HEK293 (cell line): ENCODE results near the gene MAGEC3.

ENCODE experiments used
- CTCF ChIA-PET: fragments of 350-600 bp; formaldehyde crosslinking; extraction: SDS; loops from one replicate; lab custom pipeline; 2021; ENCODE audit warnings: antibody characterized with exemption; lab: Yijun Ruan, JAX
- POLR2A ChIA-PET: fragments of 300-600 bp; formaldehyde crosslinking; extraction: SDS; loops from one replicate; lab custom pipeline; 2020; ENCODE audit warnings: antibody characterized with exemption, inconsistent platforms; lab: Yijun Ruan, JAX
- H3K27ac ChIP-seq: fragments of 200-500 bp; sonication (Bioruptor generic); 2 replicates; pipeline ENCODE4 v1.5.1; 2014; ENCODE audit warnings: low read depth, low read length, control low read depth, inconsistent platforms; ENCODE audit errors: extremely low read depth
- H3K36me3 ChIP-seq, 2 experiments: fragments of 200-500 bp in 1 of 2; sonication (Bioruptor generic) in 1 of 2; 1 replicate in 1 of 2; 2 replicates in 1 of 2; pipeline ENCODE4 v1.5.1; 2014 to 2017; ENCODE audit warnings: inconsistent platforms in 2 of 2, low read length in 2 of 2; ENCODE audit not compliant: control insufficient read depth in 2 of 2, insufficient read depth in 1 of 2
- H3K4me1 ChIP-seq: fragments of 200-500 bp; sonication (Bioruptor generic); 2 replicates; pipeline ENCODE4 v1.5.1; 2014; ENCODE audit warnings: mild to moderate bottlenecking, low read length, inconsistent platforms; ENCODE audit not compliant: control insufficient read depth, insufficient read depth
- H3K4me3 ChIP-seq: 2 replicates; pipeline ENCODE4 v1.5.1; 2011; ENCODE audit warnings: low read depth, mild to moderate bottlenecking, control low read depth, low read length, moderate library complexity
- H3K9me3 ChIP-seq: fragments of 200-500 bp; sonication (Bioruptor generic); 2 replicates; pipeline ENCODE4 v1.5.1; 2014; ENCODE audit warnings: low read depth, low read length, inconsistent platforms; ENCODE audit not compliant: control insufficient read depth, insufficient read depth
- SP7 ChIP-seq: fragments of 450-650 bp; formaldehyde crosslinking; IDR thresholded peaks from 2 replicates; pipeline ENCODE4 v1.5.1; 2016; ENCODE audit warnings: missing biosample characterization, missing genetic modification characterization
- ZBTB11 ChIP-seq: fragments of 450-650 bp; formaldehyde crosslinking; conservative IDR thresholded peaks from 2 replicates; pipeline ENCODE4 v1.5.1; 2016; ENCODE audit warnings: low read depth, missing biosample characterization, missing genetic modification characterization
- ZBTB8A ChIP-seq: fragments of 450-650 bp; formaldehyde crosslinking; IDR thresholded peaks from 2 replicates; pipeline ENCODE4 v1.5.1; 2016; ENCODE audit warnings: missing biosample characterization, missing genetic modification characterization
- ZNF140 ChIP-seq: fragments of 450-650 bp; formaldehyde crosslinking; IDR thresholded peaks from 2 replicates; pipeline ENCODE4 v1.5.1; 2016; ENCODE audit warnings: missing biosample characterization, missing genetic modification characterization
- ZNF175 ChIP-seq: fragments of 450-650 bp; formaldehyde crosslinking; IDR thresholded peaks from 2 replicates; pipeline ENCODE4 v1.5.1; 2016; ENCODE audit warnings: missing biosample characterization, missing genetic modification characterization
- ZNF202 ChIP-seq: fragments of 450-650 bp; formaldehyde crosslinking; IDR thresholded peaks from 2 replicates; pipeline ENCODE4 v1.5.1; 2016; ENCODE audit warnings: missing biosample characterization, missing genetic modification characterization, borderline replicate concordance
- ZNF350 ChIP-seq: fragments of 450-650 bp; formaldehyde crosslinking; IDR thresholded peaks from 2 replicates; pipeline ENCODE4 v1.5.0; 2017; ENCODE audit warnings: missing biosample characterization, mild to moderate bottlenecking, missing genetic modification characterization
- ZNF394 ChIP-seq: fragments of 450-650 bp; formaldehyde crosslinking; IDR thresholded peaks from 2 replicates; pipeline ENCODE4 v1.5.1; 2016; ENCODE audit warnings: missing biosample characterization, missing genetic modification characterization, mild to moderate bottlenecking, moderate library complexity, borderline replicate concordance
- ZNF416 ChIP-seq: fragments of 450-650 bp; formaldehyde crosslinking; IDR thresholded peaks from 2 replicates; pipeline ENCODE4 v1.5.1; 2016; ENCODE audit warnings: missing biosample characterization, missing genetic modification characterization
- ZNF426 ChIP-seq: fragments of 450-650 bp; formaldehyde crosslinking; IDR thresholded peaks from 2 replicates; pipeline ENCODE4 v1.5.1; 2017; ENCODE audit warnings: missing biosample characterization, missing genetic modification characterization, mild to moderate bottlenecking, inconsistent platforms, moderate library complexity
- ZNF510 ChIP-seq: fragments of 450-650 bp; formaldehyde crosslinking; IDR thresholded peaks from 2 replicates; pipeline ENCODE4 v1.5.1; 2018; ENCODE audit warnings: mild to moderate bottlenecking, missing genetic modification characterization, missing biosample characterization; ENCODE audit not compliant: insufficient replicate concordance
- ZNF518A ChIP-seq: fragments of 450-650 bp; formaldehyde crosslinking; conservative IDR thresholded peaks from 2 replicates; pipeline ENCODE4 v1.5.1; 2016; ENCODE audit warnings: low read depth, missing biosample characterization, missing genetic modification characterization
- ZNF521 ChIP-seq: fragments of 450-650 bp; formaldehyde crosslinking; IDR thresholded peaks from 2 replicates; pipeline ENCODE4 v1.5.1; 2017; ENCODE audit warnings: missing biosample characterization, mild to moderate bottlenecking, missing genetic modification characterization
- ZNF555 ChIP-seq: fragments of 450-650 bp; formaldehyde crosslinking; conservative IDR thresholded peaks from 2 replicates; pipeline ENCODE4 v1.5.1; 2017; ENCODE audit warnings: missing biosample characterization, mild to moderate bottlenecking, missing genetic modification characterization, inconsistent platforms
- ZNF610 ChIP-seq: fragments of 450-650 bp; formaldehyde crosslinking; IDR thresholded peaks from 2 replicates; pipeline ENCODE4 v1.5.1; 2016; ENCODE audit warnings: missing biosample characterization, missing genetic modification characterization, borderline replicate concordance
- ZNF623 ChIP-seq: fragments of 450-650 bp; formaldehyde crosslinking; IDR thresholded peaks from 2 replicates; pipeline ENCODE4 v1.5.1; 2016; ENCODE audit warnings: missing biosample characterization, missing genetic modification characterization
- ZNF654 ChIP-seq: fragments of 450-650 bp; formaldehyde crosslinking; IDR thresholded peaks from 2 replicates; pipeline ENCODE4 v1.5.1; 2016; ENCODE audit warnings: low read depth, missing biosample characterization, missing genetic modification characterization
- ZNF76 ChIP-seq: fragments of 450-650 bp; formaldehyde crosslinking; IDR thresholded peaks from 2 replicates; pipeline ENCODE4; 2016; ENCODE audit warnings: low read depth, missing biosample characterization, missing genetic modification characterization, borderline replicate concordance
- ZNF792 ChIP-seq: fragments of 450-650 bp; formaldehyde crosslinking; IDR thresholded peaks from 2 replicates; pipeline ENCODE4 v1.5.1; 2016; ENCODE audit warnings: missing biosample characterization, missing genetic modification characterization
- TF ChIP-seq, protein P1 (sequence below): fragments of 450-650 bp; formaldehyde crosslinking; IDR thresholded peaks from 2 replicates; pipeline ENCODE4 v1.5.1; 2016; ENCODE audit warnings: missing biosample characterization, missing genetic modification characterization, borderline replicate concordance
- TF ChIP-seq, protein P2 (sequence below): fragments of 450-650 bp; formaldehyde crosslinking; IDR thresholded peaks from 2 replicates; pipeline ENCODE4 v1.5.1; 2016; ENCODE audit warnings: missing biosample characterization, missing genetic modification characterization
- TF ChIP-seq, protein P3 (sequence below): fragments of 450-650 bp; formaldehyde crosslinking; IDR thresholded peaks from 2 replicates; pipeline ENCODE4 v1.5.1; 2016; ENCODE audit warnings: missing biosample characterization, missing genetic modification characterization

Gene MAGEC3

GRCh38 chrX:141947350-141947749 lies 109.2 kb downstream of the MAGEC3 start:
- no peaks in the 10 kb centered on the region for H3K4me1 ChIP-seq
- no peak for TF ChIP-seq ZNF610 (tag by site-specific recombination)
- TF ChIP-seq, protein P1, sequence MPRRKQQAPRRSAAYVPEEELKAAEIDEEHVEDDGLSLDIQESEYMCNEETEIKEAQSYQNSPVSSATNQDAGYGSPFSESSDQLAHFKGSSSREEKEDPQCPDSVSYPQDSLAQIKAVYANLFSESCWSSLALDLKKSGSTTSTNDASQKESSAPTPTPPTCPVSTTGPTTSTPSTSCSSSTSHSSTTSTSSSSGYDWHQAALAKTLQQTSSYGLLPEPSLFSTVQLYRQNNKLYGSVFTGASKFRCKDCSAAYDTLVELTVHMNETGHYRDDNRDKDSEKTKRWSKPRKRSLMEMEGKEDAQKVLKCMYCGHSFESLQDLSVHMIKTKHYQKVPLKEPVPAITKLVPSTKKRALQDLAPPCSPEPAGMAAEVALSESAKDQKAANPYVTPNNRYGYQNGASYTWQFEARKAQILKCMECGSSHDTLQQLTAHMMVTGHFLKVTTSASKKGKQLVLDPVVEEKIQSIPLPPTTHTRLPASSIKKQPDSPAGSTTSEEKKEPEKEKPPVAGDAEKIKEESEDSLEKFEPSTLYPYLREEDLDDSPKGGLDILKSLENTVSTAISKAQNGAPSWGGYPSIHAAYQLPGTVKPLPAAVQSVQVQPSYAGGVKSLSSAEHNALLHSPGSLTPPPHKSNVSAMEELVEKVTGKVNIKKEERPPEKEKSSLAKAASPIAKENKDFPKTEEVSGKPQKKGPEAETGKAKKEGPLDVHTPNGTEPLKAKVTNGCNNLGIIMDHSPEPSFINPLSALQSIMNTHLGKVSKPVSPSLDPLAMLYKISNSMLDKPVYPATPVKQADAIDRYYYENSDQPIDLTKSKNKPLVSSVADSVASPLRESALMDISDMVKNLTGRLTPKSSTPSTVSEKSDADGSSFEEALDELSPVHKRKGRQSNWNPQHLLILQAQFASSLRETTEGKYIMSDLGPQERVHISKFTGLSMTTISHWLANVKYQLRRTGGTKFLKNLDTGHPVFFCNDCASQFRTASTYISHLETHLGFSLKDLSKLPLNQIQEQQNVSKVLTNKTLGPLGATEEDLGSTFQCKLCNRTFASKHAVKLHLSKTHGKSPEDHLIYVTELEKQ = no peak
- peak; percentile 41; the same call in 1 of the 2 replicates for TF ChIP-seq ZNF623 (tag by site-specific recombination)
- no peak for TF ChIP-seq SP7 (tag by site-specific recombination)
- no peak for TF ChIP-seq ZNF792
- TF ChIP-seq ZNF510 (tag by site-specific recombination) = peak; percentile 21
- TF ChIP-seq ZNF416 (tag by site-specific recombination) = no peak
- TF ChIP-seq, protein P2, sequence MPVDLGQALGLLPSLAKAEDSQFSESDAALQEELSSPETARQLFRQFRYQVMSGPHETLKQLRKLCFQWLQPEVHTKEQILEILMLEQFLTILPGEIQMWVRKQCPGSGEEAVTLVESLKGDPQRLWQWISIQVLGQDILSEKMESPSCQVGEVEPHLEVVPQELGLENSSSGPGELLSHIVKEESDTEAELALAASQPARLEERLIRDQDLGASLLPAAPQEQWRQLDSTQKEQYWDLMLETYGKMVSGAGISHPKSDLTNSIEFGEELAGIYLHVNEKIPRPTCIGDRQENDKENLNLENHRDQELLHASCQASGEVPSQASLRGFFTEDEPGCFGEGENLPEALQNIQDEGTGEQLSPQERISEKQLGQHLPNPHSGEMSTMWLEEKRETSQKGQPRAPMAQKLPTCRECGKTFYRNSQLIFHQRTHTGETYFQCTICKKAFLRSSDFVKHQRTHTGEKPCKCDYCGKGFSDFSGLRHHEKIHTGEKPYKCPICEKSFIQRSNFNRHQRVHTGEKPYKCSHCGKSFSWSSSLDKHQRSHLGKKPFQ = no peak
- TF ChIP-seq ZNF76 (tag by site-specific recombination) = no peak
- TF ChIP-seq ZNF521 (tag by site-specific recombination) = no peak
- no peak for TF ChIP-seq ZNF350
- no peak for TF ChIP-seq ZNF175 (tag by site-specific recombination)
- 0 out of 2 replicates have a peak, but pooled peaks have one; percentile 8 for TF ChIP-seq ZNF654 (tag by site-specific recombination)
- peak; percentile 41; the same call in 1 of the 2 replicates for TF ChIP-seq ZBTB8A (tag by site-specific recombination)
- TF ChIP-seq ZNF518A = peak; percentile 60; the same call in 1 of the 2 replicates
- peak; percentile 36; the same call in 1 of the 2 replicates for TF ChIP-seq ZNF140 (tag by site-specific recombination)
- peak; percentile 72 for TF ChIP-seq ZNF426 (tag by site-specific recombination)
- TF ChIP-seq, protein P3, sequence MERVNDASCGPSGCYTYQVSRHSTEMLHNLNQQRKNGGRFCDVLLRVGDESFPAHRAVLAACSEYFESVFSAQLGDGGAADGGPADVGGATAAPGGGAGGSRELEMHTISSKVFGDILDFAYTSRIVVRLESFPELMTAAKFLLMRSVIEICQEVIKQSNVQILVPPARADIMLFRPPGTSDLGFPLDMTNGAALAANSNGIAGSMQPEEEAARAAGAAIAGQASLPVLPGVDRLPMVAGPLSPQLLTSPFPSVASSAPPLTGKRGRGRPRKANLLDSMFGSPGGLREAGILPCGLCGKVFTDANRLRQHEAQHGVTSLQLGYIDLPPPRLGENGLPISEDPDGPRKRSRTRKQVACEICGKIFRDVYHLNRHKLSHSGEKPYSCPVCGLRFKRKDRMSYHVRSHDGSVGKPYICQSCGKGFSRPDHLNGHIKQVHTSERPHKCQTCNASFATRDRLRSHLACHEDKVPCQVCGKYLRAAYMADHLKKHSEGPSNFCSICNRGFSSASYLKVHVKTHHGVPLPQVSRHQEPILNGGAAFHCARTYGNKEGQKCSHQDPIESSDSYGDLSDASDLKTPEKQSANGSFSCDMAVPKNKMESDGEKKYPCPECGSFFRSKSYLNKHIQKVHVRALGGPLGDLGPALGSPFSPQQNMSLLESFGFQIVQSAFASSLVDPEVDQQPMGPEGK (tag by site-specific recombination) = no peak
- TF ChIP-seq ZNF555 (tag by site-specific recombination) = peak; percentile 65
- TF ChIP-seq ZNF202 (tag by site-specific recombination) = 0 out of 2 replicates have a peak, but pooled peaks have one; percentile 19
- peak; percentile 52 for TF ChIP-seq ZBTB11 (tag by site-specific recombination)
- peak; percentile 72; the same call in 1 of the 2 replicates for TF ChIP-seq ZNF394 (tag by site-specific recombination)
- H3K27ac ChIP-seq = no peak overlapping the region
- H3K36me3 ChIP-seq = no peaks in the 10 kb centered on the region
- H3K4me3 ChIP-seq = no peak overlapping the region
- CTCF ChIA-PET = interaction anchor here (0.5 kb wide), 1 partner anchor 11 kb away, joined by 4 read pairs; no protein-coding TSS in a partner anchor
- no peaks in the 10 kb centered on the region for H3K9me3 ChIP-seq
- POLR2A ChIA-PET = no interaction called here
